Gastrocnemius medialis (tissue), 4 donors: ENCODE data around the gene WDFY2. TPM values are rescaled to one million over a fixed set of nuclear protein-coding genes. Genes with fewer than 3 reads are reported as not detected.
A peak's percentile ranks its signal among the peaks of the same experiment; 100 is the strongest.

Source experiments
- ATAC-seq, 2 donors: fragments of 150-250 bp; one replicate each; pipeline ENCODE4 v1.9.1; 2016
- DNase-seq, 2 donors: peaks; one replicate each; pipeline ENCODE4 v3.0.0-alpha.2; 2019
- H3K27ac ChIP-seq, 4 donors: fragments of 200-600 bp; sonication (generic); 1 replicate in 1 of 4; 2 replicates in 3 of 4; pipeline ENCODE4 v1.5.1; 2016 to 2018; ENCODE audit warnings: mild to moderate bottlenecking in 2 of 4, moderate library complexity in 1 of 4
- H3K27me3 ChIP-seq, 3 donors: fragments of 200-600 bp; sonication (generic) in 2 of 3; 1 replicate in 1 of 3; 2 replicates in 2 of 3; pipeline versions ENCODE4 v1.5.1 to v1.6.0; 2016 to 2019; ENCODE audit warnings: mild to moderate bottlenecking in 1 of 3, moderate library complexity in 1 of 3
- H3K36me3 ChIP-seq, 2 donors: fragments of 200-600 bp; sonication (generic) in 1 of 2; one replicate each; pipeline ENCODE4 v1.5.1; 2017 to 2018
- H3K4me1 ChIP-seq, 2 donors: fragments of 200-600 bp; sonication (generic) in 1 of 2; one replicate each; pipeline ENCODE4 v1.5.1; 2016 to 2017; ENCODE audit warnings: mild to moderate bottlenecking in 2 of 2
- H3K4me3 ChIP-seq, 4 donors: fragments of 200-600 bp; sonication (generic) in 3 of 4; 1 replicate in 1 of 4; 2 replicates in 3 of 4; pipeline ENCODE4 v1.5.1; 2016 to 2019; ENCODE audit warnings: mild to moderate bottlenecking in 2 of 4
- H3K9me3 ChIP-seq, 3 donors: fragments of 200-600 bp; sonication (generic) in 2 of 3; 1 replicate in 1 of 3; 2 replicates in 2 of 3; pipeline ENCODE4 v1.5.1; 2016 to 2019
- POLR2A ChIP-seq, 2 donors: fragments of 450-650 bp; IDR thresholded peaks; one replicate each; pipeline ENCODE4 v1.6.1; 2017; ENCODE audit warnings: antibody characterized with exemption in 2 of 2, mild to moderate bottlenecking in 2 of 2, moderate library complexity in 2 of 2
- in situ Hi-C, 4 donors: fragments of 200-750 bp; cut with MboI; loops; one replicate each; pipeline versions ENCODE4 v1.15.0 to v1.8.0; 2017; ENCODE audit warnings: low sequenced_read_pairs in 4 of 4
- intact Hi-C: fragments of 100-400 bp; cut with DNase I; formaldehyde crosslinking; loops from one replicate; pipeline ENCODE4 v1.15.1; 2023; ENCODE audit warnings: low total_unique reads
- total RNA-seq, 4 donors: library from RNA; depleted of rRNA; stranded (reverse); fragments of >200 nt; gene quantifications; one replicate each; pipeline versions ENCODE4 v1.1.0 to v1.2.3, GENCODE V29; 2016
- TF ChIP-seq, protein P1 (sequence below), 5 experiments: fragments of 450-650 bp in 3 of 5; fragments of 200-600 bp in 2 of 5; sonication (generic) in 2 of 5; IDR thresholded peaks in 4 of 5; conservative IDR thresholded peaks in 1 of 5; 1 replicate in 4 of 5; 2 replicates in 1 of 5; pipeline ENCODE4 v1.5.1; 2016 to 2019; ENCODE audit warnings: antibody characterized with exemption in 5 of 5, mild to moderate bottlenecking in 3 of 5, moderate library complexity in 3 of 5

Gene WDFY2
- total RNA-seq, 4 donors from 2014 or later = 0.98 to 2.8 (median 1.7) TPM

DNA sequence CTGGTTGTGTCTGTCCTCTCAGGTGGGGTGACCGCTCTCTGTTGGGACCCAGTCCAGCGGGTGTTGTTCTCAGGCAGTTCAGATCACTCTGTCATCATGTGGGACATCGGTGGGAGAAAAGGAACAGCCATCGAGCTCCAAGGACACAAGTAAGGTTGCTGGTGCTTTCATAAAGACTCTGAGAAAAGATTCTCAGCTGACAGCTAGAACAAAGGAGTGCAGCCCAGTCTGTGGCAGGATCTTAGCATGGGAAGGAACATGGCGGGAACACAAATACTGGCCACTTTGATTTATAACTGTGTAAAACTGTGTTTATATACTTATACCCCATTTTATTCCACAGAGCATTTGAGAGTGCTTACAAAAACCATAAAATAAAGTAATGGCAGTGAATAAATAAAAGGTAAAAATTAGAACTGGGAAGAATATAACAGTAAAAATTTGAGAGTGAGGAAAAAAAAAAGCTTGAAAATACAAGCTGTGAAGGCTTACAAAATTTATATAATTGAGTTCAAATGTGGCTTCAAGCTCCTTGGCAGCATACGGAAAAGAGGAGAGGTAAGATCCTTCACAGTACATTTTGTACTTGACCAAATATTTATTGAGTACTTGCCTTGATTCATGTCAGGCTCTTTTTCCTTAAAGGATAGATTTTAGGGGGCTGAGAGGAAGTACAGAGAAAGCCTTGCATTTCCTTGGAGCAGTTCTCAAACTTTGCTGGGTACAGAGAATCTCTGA, 154.9 kb downstream of the WDFY2 start:
- Histone ChIP-seq H3K4me1 (no peaks in the 10 kb centered on the region), H3K27me3 (no peaks in the 10 kb centered on the region), H3K9me3 (no peaks in the 10 kb centered on the region), H3K36me3 (no peaks in the 10 kb centered on the region), H3K27ac (peak overlapping the region; percentile 32 to 66 (median 40)), H3K4me3 (no peak overlapping the region)
- intact Hi-C loops (no loop called here), in situ Hi-C loops (no loop called here)
- peak; percentile 50 to 64 for ATAC-seq
- no peak for DNase-seq
- TF ChIP-seq, protein P1, sequence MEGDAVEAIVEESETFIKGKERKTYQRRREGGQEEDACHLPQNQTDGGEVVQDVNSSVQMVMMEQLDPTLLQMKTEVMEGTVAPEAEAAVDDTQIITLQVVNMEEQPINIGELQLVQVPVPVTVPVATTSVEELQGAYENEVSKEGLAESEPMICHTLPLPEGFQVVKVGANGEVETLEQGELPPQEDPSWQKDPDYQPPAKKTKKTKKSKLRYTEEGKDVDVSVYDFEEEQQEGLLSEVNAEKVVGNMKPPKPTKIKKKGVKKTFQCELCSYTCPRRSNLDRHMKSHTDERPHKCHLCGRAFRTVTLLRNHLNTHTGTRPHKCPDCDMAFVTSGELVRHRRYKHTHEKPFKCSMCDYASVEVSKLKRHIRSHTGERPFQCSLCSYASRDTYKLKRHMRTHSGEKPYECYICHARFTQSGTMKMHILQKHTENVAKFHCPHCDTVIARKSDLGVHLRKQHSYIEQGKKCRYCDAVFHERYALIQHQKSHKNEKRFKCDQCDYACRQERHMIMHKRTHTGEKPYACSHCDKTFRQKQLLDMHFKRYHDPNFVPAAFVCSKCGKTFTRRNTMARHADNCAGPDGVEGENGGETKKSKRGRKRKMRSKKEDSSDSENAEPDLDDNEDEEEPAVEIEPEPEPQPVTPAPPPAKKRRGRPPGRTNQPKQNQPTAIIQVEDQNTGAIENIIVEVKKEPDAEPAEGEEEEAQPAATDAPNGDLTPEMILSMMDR (IDR thresholded peaks at IDR 0.05 in 4 of 5, conservative IDR thresholded peaks at IDR 0.05 in 1 of 5) = no peak
- TF ChIP-seq POLR2A (IDR thresholded peaks at IDR 0.05) = no peak

DNA sequence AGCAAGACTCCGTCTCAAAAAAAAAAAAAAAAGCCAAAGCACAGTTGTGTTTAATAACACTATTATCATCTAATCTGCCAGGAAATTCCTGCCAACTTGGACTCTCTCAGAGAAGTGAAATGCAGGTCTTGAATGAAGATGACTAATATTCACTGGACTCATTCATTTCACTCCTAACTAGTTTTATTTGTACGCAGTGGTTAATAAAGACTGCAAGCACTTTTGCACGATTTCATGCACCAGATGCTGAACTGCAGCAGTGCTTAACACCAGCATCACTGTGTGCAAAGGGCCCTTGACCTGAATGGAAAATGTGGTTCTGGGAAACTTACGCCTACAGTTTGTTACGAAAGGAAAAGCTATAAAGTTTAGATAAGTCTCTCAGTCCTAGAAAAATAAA, 156.4 kb downstream of the WDFY2 start:
- TF ChIP-seq, protein P1 (IDR thresholded peaks at IDR 0.05 in 4 of 5, conservative IDR thresholded peaks at IDR 0.05 in 1 of 5) = no peak
- no peak for TF ChIP-seq POLR2A (IDR thresholded peaks at IDR 0.05)
- peak overlapping the region; percentile 32 to 66 (median 49) for H3K27ac ChIP-seq
- in situ Hi-C loops = no loop called here

DNA sequence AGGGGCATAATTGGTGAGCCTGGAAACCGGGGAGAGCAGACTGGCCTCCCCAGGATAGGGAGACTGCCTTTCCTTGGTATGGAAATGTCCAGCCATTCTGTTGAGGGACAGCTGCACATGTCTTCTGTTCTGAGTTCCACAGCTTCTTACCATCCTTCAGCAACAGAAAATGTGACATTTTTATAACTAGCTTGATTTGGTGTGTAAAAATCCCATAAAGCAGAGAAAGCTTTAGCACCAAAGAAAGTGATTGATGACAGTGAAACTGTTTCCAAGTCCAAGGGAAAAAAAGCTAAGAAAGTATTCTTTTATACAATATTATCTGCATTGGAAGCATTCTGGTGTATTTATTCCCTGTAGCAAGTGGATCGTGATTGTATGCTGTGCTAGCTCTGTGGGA, 157.8 kb downstream of the WDFY2 start:
- no peaks in the 10 kb centered on the region for H3K4me1 ChIP-seq
- intact Hi-C loops = no loop called here
- ATAC-seq (no peak), DNase-seq (no peak)
- no peak overlapping the region for H3K4me3 ChIP-seq
- H3K36me3 ChIP-seq = no peaks in the 10 kb centered on the region
- in situ Hi-C loops = no loop called here
- H3K9me3 ChIP-seq = no peaks in the 10 kb centered on the region
- H3K27ac ChIP-seq = no peak overlapping the region
- no peak for TF ChIP-seq POLR2A (IDR thresholded peaks at IDR 0.05)
- TF ChIP-seq, protein P1 (IDR thresholded peaks at IDR 0.05 in 4 of 5, conservative IDR thresholded peaks at IDR 0.05 in 1 of 5) = no peak
- no peaks in the 10 kb centered on the region for H3K27me3 ChIP-seq

More for the DNA sequence above, 156.4 kb downstream of the WDFY2 start:
- Histone ChIP-seq H3K27me3 (no peaks in the 10 kb centered on the region), H3K4me3 (no peak overlapping the region), H3K4me1 (no peaks in the 10 kb centered on the region), H3K9me3 (no peaks in the 10 kb centered on the region), H3K36me3 (no peaks in the 10 kb centered on the region)
- ATAC-seq = peak in 1 of 2 donors; percentile 39
- no peak for DNase-seq
- intact Hi-C loops = no loop called here

DNA sequence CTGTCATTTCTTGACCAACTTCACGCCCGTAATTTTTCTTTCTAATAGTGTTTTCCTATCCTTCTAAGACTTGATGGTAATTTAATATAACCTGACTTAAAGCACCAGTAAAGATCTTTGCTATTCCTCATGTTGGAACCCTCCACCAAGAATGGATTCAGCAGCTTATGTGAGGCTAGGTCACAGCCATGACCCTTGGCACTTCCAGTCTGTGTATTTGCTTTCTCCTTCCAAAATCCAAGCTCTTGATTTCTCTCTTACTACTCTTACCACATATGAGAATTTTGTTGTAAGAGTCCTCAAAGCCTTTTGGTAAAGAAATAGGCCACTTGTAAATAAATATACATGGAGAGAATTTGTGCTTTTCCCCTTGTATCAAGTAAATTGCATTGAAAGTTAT, 158.3 kb downstream of the WDFY2 start:
- Histone ChIP-seq H3K27ac (no peak overlapping the region), H3K4me3 (no peak overlapping the region), H3K27me3 (no peaks in the 10 kb centered on the region), H3K4me1 (no peaks in the 10 kb centered on the region), H3K36me3 (no peaks in the 10 kb centered on the region), H3K9me3 (no peaks in the 10 kb centered on the region)
- DNase-seq = no peak
- ATAC-seq = no peak
- in situ Hi-C loops = no loop called here
- TF ChIP-seq POLR2A (IDR thresholded peaks at IDR 0.05) = no peak
- TF ChIP-seq, protein P1 (IDR thresholded peaks at IDR 0.05 in 4 of 5, conservative IDR thresholded peaks at IDR 0.05 in 1 of 5) = no peak
- intact Hi-C loops = no loop called here
